Measurements from ENCODE around the gene SLC26A2. TPM values are rescaled to one million over a fixed set of nuclear protein-coding genes. Genes with fewer than 3 reads are reported as not detected.

SLC26A2 gene
- total and polyA plus RNA-seq, 4 donors: 0.43 to 6.1 (median 1.6) TPM

GRCh38 chr5:149930749-149931574, 29.6 kb upstream of the SLC26A2 start:
- no peaks in the 10 kb centered on the region for H3K9me3 ChIP-seq (ENCODE audit: control insufficient read depth in 4 of 4, low read length in 3 of 4)
- peaks cover 2 to 8% (median 6%) of the 10 kb centered on the region in 4 donors for H3K4me1 ChIP-seq (ENCODE audit: control insufficient read depth in 4 of 4, insufficient read depth in 4 of 4, low read length in 3 of 4)
- no peaks in the 10 kb centered on the region for H3K27me3 ChIP-seq (ENCODE audit: control insufficient read depth in 4 of 4, insufficient read depth in 4 of 4, low read length in 3 of 4)
- no peak overlapping the region for H3K4me3 ChIP-seq (ENCODE audit: low read depth in 1 of 3, low read length in 3 of 3)
- TF ChIP-seq RAD21 (IDR thresholded peaks at IDR 0.05): no peak
- TF ChIP-seq NR2F2 (IDR thresholded peaks at IDR 0.05): no peak
- TF ChIP-seq JUND (IDR thresholded peaks at IDR 0.05): no peak
- no peak for TF ChIP-seq RXRA (IDR thresholded peaks at IDR 0.05)
- no peak for TF ChIP-seq MAX (IDR thresholded peaks at IDR 0.05)
- TF ChIP-seq HNF4G (IDR thresholded peaks at IDR 0.05): no peak
- TF ChIP-seq FOXA1 (IDR thresholded peaks at IDR 0.05): no peak
- TF ChIP-seq ATF3 (IDR thresholded peaks at IDR 0.05): no peak
- DNase-seq (ENCODE audit: low spot score): no peak
- 68% methylated on average over 7 of the region's 7 CpGs for WGBS
- H3K36me3 ChIP-seq (ENCODE audit: control insufficient read depth in 4 of 4, insufficient read depth in 3 of 4, low read depth in 1 of 4, low read length in 3 of 4): no peaks in the 10 kb centered on the region
- H3K27ac ChIP-seq (ENCODE audit: low read depth in 1 of 2, low read length in 2 of 2): no peak overlapping the region
- no peak overlapping the region for H3K9ac ChIP-seq (ENCODE audit: low read depth in 1 of 2, low read length in 2 of 2)

GRCh38 chr5:149931992-149932436, 28.5 kb upstream of the SLC26A2 start:
- 78% methylated on average over 14 of the region's 14 CpGs for WGBS
- Histone ChIP-seq H3K4me3 (ENCODE audit: low read depth in 1 of 3, low read length in 3 of 3) (no peak overlapping the region), H3K4me1 (ENCODE audit: control insufficient read depth in 4 of 4, insufficient read depth in 4 of 4, low read length in 3 of 4) (peaks cover 2 to 8% (median 6%) of the 10 kb centered on the region in 4 donors), H3K27me3 (ENCODE audit: control insufficient read depth in 4 of 4, insufficient read depth in 4 of 4, low read length in 3 of 4) (no peaks in the 10 kb centered on the region), H3K27ac (ENCODE audit: low read depth in 1 of 2, low read length in 2 of 2) (no peak overlapping the region), H3K9me3 (ENCODE audit: control insufficient read depth in 4 of 4, low read length in 3 of 4) (no peaks in the 10 kb centered on the region), H3K36me3 (ENCODE audit: control insufficient read depth in 4 of 4, insufficient read depth in 3 of 4, low read depth in 1 of 4, low read length in 3 of 4) (no peaks in the 10 kb centered on the region), H3K9ac (ENCODE audit: low read depth in 1 of 2, low read length in 2 of 2) (no peak overlapping the region)
- no peak for DNase-seq (ENCODE audit: low spot score)
- TF ChIP-seq NR2F2 (IDR thresholded peaks at IDR 0.05) (no peak), TAF1 (conservative IDR thresholded peaks at IDR 0.05) (no peak), GABPA (IDR thresholded peaks at IDR 0.05 in 1 of 2, conservative IDR thresholded peaks at IDR 0.05 in 1 of 2) (no peak), RAD21 (IDR thresholded peaks at IDR 0.05) (no peak), ZBTB33 (IDR thresholded peaks at IDR 0.05) (no peak), CTCF (IDR thresholded peaks at IDR 0.05; ENCODE audit: low read depth, low read length, missing input control) (no peak), FOXA1 (IDR thresholded peaks at IDR 0.05) (no peak), FOXA2 (IDR thresholded peaks at IDR 0.05) (no peak), JUND (IDR thresholded peaks at IDR 0.05) (no peak), RXRA (IDR thresholded peaks at IDR 0.05) (no peak), SP1 (IDR thresholded peaks at IDR 0.05) (no peak), HNF4A (conservative IDR thresholded peaks at IDR 0.05) (no peak)
